ENCODE results near the gene TMEM54. TPM values are rescaled to one million over a fixed set of nuclear protein-coding genes. Genes with fewer than 3 reads are reported as not detected.

TMEM54 gene
- total and polyA plus RNA-seq, 10 of the 15 experiments (the other 5 are each of a cell fraction or from before 2014, with no cell fraction given), result 0.07 to 0.94 (median 0.56) TPM; not detected in 1

GRCh38 chr1:32867671-32868070 lies 33.5 kb downstream of the TMEM54 start:
- in situ Hi-C loops (cut with MboI), result no loop called here
- peaks cover 9 to 12% of the 10 kb centered on the region in 2 experiments; a peak in 3 of 4 replicates for H3K27me3 ChIP-seq (replicated peaks in 1 of 2; ENCODE audit: control insufficient read depth in 2 of 2, insufficient read depth in 2 of 2, low read length in 1 of 2)
- SMC1A ChIA-PET (ENCODE audit: uncharacterized antibody, unreplicated experiment), result interaction anchor here (1.2 kb wide), 1 partner anchor 8 kb away, joined by 5 read pairs; no protein-coding TSS in a partner anchor
- no peak overlapping the region for H3K4me3 ChIP-seq
- no peaks in the 10 kb centered on the region for H3K79me2 ChIP-seq (ENCODE audit: control insufficient read depth, insufficient read depth, low read length)
- ATAC-seq (no peak), DNase-seq (ENCODE audit: low read depth, low spot score) (no peak), FAIRE-seq (no peak)
- POLR2A ChIA-PET, result interaction anchor here (0.5 kb wide), 1 partner anchor 95 kb away, joined by 3 read pairs; no protein-coding TSS in a partner anchor
- no peak overlapping the region for H2AFZ ChIP-seq (ENCODE audit: control insufficient read depth, low read depth, low read length)
- no peak overlapping the region for H3K4me2 ChIP-seq (ENCODE audit: control insufficient read depth, insufficient read depth)
- no peak overlapping the region for H3K27ac ChIP-seq (ENCODE audit: control insufficient read depth, insufficient read depth)
- TF ChIP-seq CBFB (IDR thresholded peaks at IDR 0.05; ENCODE audit: low read depth) (no peak), KDM1A (IDR thresholded peaks at IDR 0.05; ENCODE audit: borderline replicate concordance) (no peak), ATF2 (IDR thresholded peaks at IDR 0.05; ENCODE audit: low read length) (no peak), TAF1 (IDR thresholded peaks at IDR 0.05; ENCODE audit: borderline replicate concordance, low read depth, low read length) (no peak), NR2F1 (conservative IDR thresholded peaks at IDR 0.05) (no peak), POLR2AphosphoS5 (IDR thresholded peaks at IDR 0.05; ENCODE audit: low read length) (no peak), RAD51 (IDR thresholded peaks at IDR 0.05) (no peak), NFYB (IDR thresholded peaks at IDR 0.05; ENCODE audit: insufficient read depth, low read depth, low read length) (no peak), ZNF24 (IDR thresholded peaks at IDR 0.05) (no peak), RCOR1 (conservative IDR thresholded peaks at IDR 0.05; ENCODE audit: low read depth, low read length) (no peak), MYC (IDR thresholded peaks at IDR 0.05; ENCODE audit: insufficient read depth, insufficient read length, insufficient replicate concordance, low read length, severe bottlenecking) (no peak), PRDM15 (CRISPR knock-in tag; IDR thresholded peaks at IDR 0.05) (no peak), SMAD1 (IDR thresholded peaks at IDR 0.05; ENCODE audit: low read depth, partially characterized antibody) (no peak), TCF3 (IDR thresholded peaks at IDR 0.05; ENCODE audit: borderline replicate concordance, insufficient read depth, low read depth, low read length) (no peak), MTA3 (IDR thresholded peaks at IDR 0.05; ENCODE audit: borderline replicate concordance, low read length) (no peak), ATF7 (IDR thresholded peaks at IDR 0.05; ENCODE audit: low read depth) (no peak), SMC3 (IDR thresholded peaks at IDR 0.05; ENCODE audit: borderline replicate concordance, low read length) (no peak)
- TF ChIP-seq, protein P1, sequence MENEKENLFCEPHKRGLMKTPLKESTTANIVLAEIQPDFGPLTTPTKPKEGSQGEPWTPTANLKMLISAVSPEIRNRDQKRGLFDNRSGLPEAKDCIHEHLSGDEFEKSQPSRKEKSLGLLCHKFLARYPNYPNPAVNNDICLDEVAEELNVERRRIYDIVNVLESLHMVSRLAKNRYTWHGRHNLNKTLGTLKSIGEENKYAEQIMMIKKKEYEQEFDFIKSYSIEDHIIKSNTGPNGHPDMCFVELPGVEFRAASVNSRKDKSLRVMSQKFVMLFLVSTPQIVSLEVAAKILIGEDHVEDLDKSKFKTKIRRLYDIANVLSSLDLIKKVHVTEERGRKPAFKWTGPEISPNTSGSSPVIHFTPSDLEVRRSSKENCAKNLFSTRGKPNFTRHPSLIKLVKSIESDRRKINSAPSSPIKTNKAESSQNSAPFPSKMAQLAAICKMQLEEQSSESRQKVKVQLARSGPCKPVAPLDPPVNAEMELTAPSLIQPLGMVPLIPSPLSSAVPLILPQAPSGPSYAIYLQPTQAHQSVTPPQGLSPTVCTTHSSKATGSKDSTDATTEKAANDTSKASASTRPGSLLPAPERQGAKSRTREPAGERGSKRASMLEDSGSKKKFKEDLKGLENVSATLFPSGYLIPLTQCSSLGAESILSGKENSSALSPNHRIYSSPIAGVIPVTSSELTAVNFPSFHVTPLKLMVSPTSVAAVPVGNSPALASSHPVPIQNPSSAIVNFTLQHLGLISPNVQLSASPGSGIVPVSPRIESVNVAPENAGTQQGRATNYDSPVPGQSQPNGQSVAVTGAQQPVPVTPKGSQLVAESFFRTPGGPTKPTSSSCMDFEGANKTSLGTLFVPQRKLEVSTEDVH (IDR thresholded peaks at IDR 0.05; ENCODE audit: low read depth, partially characterized antibody), result no peak
- H3K36me3 ChIP-seq (ENCODE audit: control insufficient read depth in 2 of 2, insufficient read depth in 2 of 2, low read length in 1 of 2), result peaks cover 3 to 7% of the 10 kb centered on the region in 2 experiments; a peak in 3 of 4 replicates
- no peaks in the 10 kb centered on the region for H3K9me3 ChIP-seq (replicated peaks; ENCODE audit: control insufficient read depth, insufficient read depth, low read length)
- no TSS peak for BruUV-seq (replicated peaks)
- H3K9ac ChIP-seq (ENCODE audit: control insufficient read depth, insufficient read depth, low read length), result no peak overlapping the region
- WGBS (ENCODE audit: insufficient coverage, insufficient replicate concordance, low lambda C conversion rate, missing lambda C conversion rate), result 98% methylated on average over 7 of the region's 7 CpGs
- RAD21 ChIA-PET (ENCODE audit: unreplicated experiment), result no interaction called here
- CTCF ChIA-PET, result interaction anchor here (0.6 to 0.9 kb wide), 2 partner anchors 30 to 155 kb away, joined by 3 read pairs; no protein-coding TSS in a partner anchor
- H4K20me1 ChIP-seq (ENCODE audit: control insufficient read depth, insufficient read depth), result no peaks in the 10 kb centered on the region; the same call in 1 of the 2 replicates
- intact Hi-C loops (cut with micrococcal nuclease; ENCODE audit: unreplicated experiment), result no loop called here
- H3K4me1 ChIP-seq (ENCODE audit: control insufficient read depth, insufficient read depth, low read length), result no peaks in the 10 kb centered on the region; the same call in 1 of the 2 replicates

All from GM12878 (cell line).